SK-N-SH (cell line): ENCODE data around the gene DSCAM. TPM values are rescaled to one million over a fixed set of nuclear protein-coding genes. Genes with fewer than 3 reads are reported as not detected.
"Not testable (repeated sequence)": the region's sequence is repeated elsewhere in the genome, so short reads cannot be mapped to it uniquely, and the experiment has no call there.

Experiments
- CTCF ChIA-PET: fragments of 300-600, 350-600 bp; formaldehyde crosslinking; extraction: SDS; loops from one replicate; lab custom pipeline; 2021; lab: Yijun Ruan, JAX
- POLR2A ChIA-PET: fragments of 350-600 bp; sonication (Branson Sonifier 250); formaldehyde crosslinking; extraction: SDS; loops from one replicate; lab custom pipeline; 2020; ENCODE audit warnings: antibody characterized with exemption, inconsistent platforms; lab: Yijun Ruan, JAX
- DNase-seq: peaks from one replicate; pipeline ENCODE4 v3.0.0; 2012
- H2AFZ ChIP-seq: fragments of 200-600 bp; sonication (generic); 2 replicates; pipeline ENCODE4 v1.8.1; 2016; ENCODE audit warnings: antibody characterized with exemption, mild to moderate bottlenecking, low read depth
- H3F3A ChIP-seq: fragments of 200-600 bp; sonication (generic); replicated peaks from 2 replicates; pipeline ENCODE3; 2016; ENCODE audit warnings: antibody characterized with exemption, mild to moderate bottlenecking; ENCODE audit not compliant: insufficient read depth
- H3K27ac ChIP-seq, 2 experiments: fragments of 200-500 bp in 1 of 2; fragments of 200-600 bp in 1 of 2; sonication (Bioruptor generic) in 1 of 2; sonication (generic), shearing (Covaris generic) in 1 of 2; 2 replicates each; pipeline versions ENCODE4 v1.5.1 to v1.6.1; 2014 to 2016; ENCODE audit warnings: low read depth in 2 of 2, inconsistent platforms in 1 of 2, low read length in 1 of 2, mild to moderate bottlenecking in 1 of 2, mixed read lengths in 1 of 2
- H3K27me3 ChIP-seq: fragments of 200-600 bp; sonication (generic), shearing (Covaris generic); 2 replicates; pipeline ENCODE4 v1.6.1; 2016; ENCODE audit warnings: mixed run types; ENCODE audit not compliant: insufficient read depth
- H3K36me3 ChIP-seq, 2 experiments: fragments of 200-500 bp in 1 of 2; fragments of 200-600 bp in 1 of 2; sonication (Bioruptor generic) in 1 of 2; sonication (generic) in 1 of 2; replicated peaks in 1 of 2; 2 replicates each; pipeline versions ENCODE3 to v1.5.1; 2014 to 2016; ENCODE audit warnings: low read length in 1 of 2, mild to moderate bottlenecking in 1 of 2; ENCODE audit not compliant: insufficient read depth in 2 of 2, control insufficient read depth in 1 of 2
- H3K4me1 ChIP-seq, 2 experiments: fragments of 200-500 bp in 1 of 2; fragments of 200-600 bp in 1 of 2; sonication (Bioruptor generic) in 1 of 2; sonication (generic), shearing (Covaris generic) in 1 of 2; 2 replicates each; pipeline versions ENCODE4 v1.5.1 to v1.6.1; 2014 to 2016; ENCODE audit warnings: low read depth in 1 of 2, low read length in 1 of 2, mixed run types in 1 of 2; ENCODE audit not compliant: insufficient read depth in 2 of 2, control insufficient read depth in 1 of 2
- H3K4me2 ChIP-seq: fragments of 200-600 bp; sonication (generic), shearing (Covaris generic); 2 replicates; pipeline ENCODE4 v1.6.1; 2017; ENCODE audit warnings: mixed run types
- H3K4me3 ChIP-seq, 2 experiments: fragments of 200-500 bp in 1 of 2; fragments of 200-600 bp in 1 of 2; sonication (Bioruptor generic) in 1 of 2; sonication (generic), shearing (Covaris generic) in 1 of 2; 2 replicates each; pipeline versions ENCODE4 v1.5.1 to v1.8.1; 2014 to 2016; ENCODE audit warnings: low read depth in 2 of 2, inconsistent platforms in 1 of 2, low read length in 1 of 2, mild to moderate bottlenecking in 1 of 2, mixed read lengths in 1 of 2, moderate library complexity in 1 of 2
- H3K79me2 ChIP-seq: fragments of 200-600 bp; sonication (generic); 2 replicates; pipeline ENCODE4 v1.8.1; 2017; ENCODE audit warnings: mild to moderate bottlenecking; ENCODE audit not compliant: insufficient read depth
- H3K9ac ChIP-seq: fragments of 200-600 bp; sonication (generic); 2 replicates; pipeline ENCODE4 v1.6.1; 2017; ENCODE audit warnings: mixed run types
- H3K9me2 ChIP-seq: fragments of 200-600 bp; sonication (generic); 2 replicates; pipeline ENCODE4 v1.6.1; 2017; ENCODE audit warnings: mixed run types
- H3K9me3 ChIP-seq: fragments of 200-600 bp; sonication (generic); 2 replicates; pipeline ENCODE4 v1.6.1; 2017; ENCODE audit warnings: mixed run types, mild to moderate bottlenecking, moderate library complexity
- H4K20me1 ChIP-seq: fragments of 200-600 bp; sonication (generic); 2 replicates; pipeline ENCODE4 v1.6.1; 2017; ENCODE audit warnings: mild to moderate bottlenecking, mixed run types; ENCODE audit not compliant: insufficient read depth
- CHD2 ChIP-seq: fragments of 150-350 bp; IDR thresholded peaks from 2 replicates; pipeline ENCODE4 v1.6.1; 2018; ENCODE audit warnings: low read length; ENCODE audit not compliant: partially characterized antibody
- EP300 ChIP-seq, 2 experiments: IDR thresholded peaks; 2 replicates each; pipeline versions ENCODE4 v1.4.0 to v1.6.1; 2012; ENCODE audit warnings: borderline replicate concordance in 1 of 2, low read depth in 1 of 2, low read length in 1 of 2
- EZH2phosphoT487 ChIP-seq: fragments of 200-600 bp; sonication (generic); IDR thresholded peaks from 2 replicates; pipeline ENCODE4 v1.6.1; 2017; ENCODE audit warnings: low read depth, mixed run types, mild to moderate bottlenecking, antibody characterized with exemption, moderate library complexity, borderline replicate concordance
- FOXJ3 ChIP-seq: sonication (generic); formaldehyde crosslinking; IDR thresholded peaks from 2 replicates; pipeline ENCODE4 v1.5.1; 2020; ENCODE audit warnings: mild to moderate bottlenecking, missing genetic modification reagents
- GATA2 ChIP-seq: sonication (generic); formaldehyde crosslinking; IDR thresholded peaks from 2 replicates; pipeline ENCODE4 v1.5.0; 2020; ENCODE audit warnings: mild to moderate bottlenecking, missing genetic modification reagents
- NRF1 ChIP-seq: IDR thresholded peaks from 2 replicates; pipeline ENCODE4 v1.6.1; 2012; ENCODE audit warnings: low read depth, mild to moderate bottlenecking, low read length
- POLR2AphosphoS5 ChIP-seq: IDR thresholded peaks from 2 replicates; pipeline ENCODE4 v1.6.1; 2012; ENCODE audit warnings: low read depth, low read length
- RAD21 ChIP-seq: IDR thresholded peaks from 2 replicates; pipeline ENCODE4 v1.6.1; 2012; ENCODE audit warnings: mild to moderate bottlenecking, low read length
- RCOR1 ChIP-seq: fragments of 150-350 bp; IDR thresholded peaks from 2 replicates; pipeline ENCODE4 v1.6.1; 2017; ENCODE audit warnings: antibody characterized with exemption, low read length
- RFX5 ChIP-seq: IDR thresholded peaks from 2 replicates; pipeline ENCODE4 v1.6.1; 2012; ENCODE audit warnings: mild to moderate bottlenecking, improper control_type of control experiment, low read length
- TCF12 ChIP-seq: IDR thresholded peaks from 2 replicates; pipeline ENCODE4 v1.4.0; 2012
- TEAD4 ChIP-seq: IDR thresholded peaks from 2 replicates; pipeline ENCODE4 v1.4.0; 2012; ENCODE audit warnings: mild to moderate bottlenecking, borderline replicate concordance; ENCODE audit not compliant: insufficient read depth
- WGBS: methylation state at CpG from one replicate; pipeline ENCODE4 v1.1.6; 2017; ENCODE audit warnings: low lambda C conversion rate; 5-methylcytosine and 5-hydroxymethylcytosine counted together
- polyA plus RNA-seq, 3 experiments: library from polyadenylated mRNA; depleted of rRNA; stranded (reverse); fragments of >200 nt; gene quantifications; 2 replicates each; pipeline ENCODE4 v1.2.3, GENCODE V29; 2012
- TF ChIP-seq, protein P1 (sequence below): fragments of 200-600 bp; sonication (generic); IDR thresholded peaks from 2 replicates; pipeline ENCODE4 v1.6.1; 2017; ENCODE audit warnings: antibody characterized with exemption, mild to moderate bottlenecking, moderate library complexity
- TF ChIP-seq, protein P2 (sequence below): fragments of 150-350 bp; IDR thresholded peaks from 2 replicates; pipeline ENCODE4 v1.6.1; 2016; ENCODE audit warnings: mild to moderate bottlenecking, low read depth, low read length

The DSCAM gene
- polyA plus RNA-seq, 1 of the 3 experiments (the other 2 are of a cell fraction) = not detected

DNA sequence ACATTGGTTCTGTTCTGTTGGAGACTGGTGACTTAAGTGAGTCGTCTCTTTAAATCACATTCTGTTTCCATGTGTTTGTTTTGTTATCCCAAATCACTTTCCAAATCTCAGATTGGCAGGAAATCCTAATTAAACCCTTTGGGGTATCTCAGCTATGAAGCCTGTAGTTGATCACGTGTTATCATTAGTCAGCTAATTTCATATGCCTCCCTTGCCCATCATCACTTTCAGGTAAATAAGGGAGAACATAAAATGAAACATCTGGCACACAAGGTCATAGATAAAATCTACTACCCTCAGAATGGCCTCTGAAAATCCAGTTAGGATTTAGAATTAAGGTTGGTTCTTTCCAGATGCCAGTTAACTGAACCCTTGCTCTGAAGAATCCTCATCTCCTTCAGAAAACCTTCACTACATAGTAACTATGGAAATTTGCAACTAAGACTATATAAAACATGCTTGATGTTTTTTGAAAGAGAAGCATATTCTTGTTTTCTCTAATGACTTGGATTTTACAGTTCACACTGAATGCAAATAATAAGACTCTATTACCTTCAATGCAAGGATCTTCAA is 401.5 kb downstream of the DSCAM start:
- TF ChIP-seq POLR2AphosphoS5 (no peak), EP300 (IDR thresholded peaks at IDR 0.05; ENCODE audit: borderline replicate concordance in 1 of 2, low read depth in 1 of 2, low read length in 1 of 2) (peak in 1 of 2 experiments; percentile 95; a peak in 2 of 4 replicates), RFX5 (peak; percentile 46; the same call in 1 of the 2 replicates), RCOR1 (peak; percentile 57; the same call in 1 of the 2 replicates), RAD21 (0 out of 2 replicates have a peak, but pooled peaks have one; percentile 22), TCF12 (no peak), CHD2 (peak; percentile 31), FOXJ3 (CRISPR knock-in tag) (peak; percentile 54; the same call in 1 of the 2 replicates), GATA2 (peak; percentile 94)
- H3K4me3 ChIP-seq = no peak overlapping the region
- H3K79me2 ChIP-seq = no peaks in the 10 kb centered on the region
- H3K36me3 ChIP-seq = no peaks in the 10 kb centered on the region
- no peak overlapping the region for H3K4me2 ChIP-seq
- peak; percentile 43 for DNase-seq
- H3K27me3 ChIP-seq = no peaks in the 10 kb centered on the region
- H3F3A ChIP-seq = no peaks in the 10 kb centered on the region
- 0% methylated on average over 2 of the region's 2 CpGs for WGBS
- H3K27ac ChIP-seq = peak overlapping the region in 1 of 2 experiments; percentile 50; a peak in 2 of 4 replicates
- H4K20me1 ChIP-seq = no peaks in the 10 kb centered on the region
- no peaks in the 10 kb centered on the region for H3K9me2 ChIP-seq
- H3K9ac ChIP-seq = no peak overlapping the region
- CTCF ChIA-PET = interaction anchor here (0.6 to 1.1 kb wide), 4 partner anchors 10 to 302 kb away, joined by 3 to 4 read pairs (median 3); no protein-coding TSS in a partner anchor
- H3K4me1 ChIP-seq = peaks cover 0 to 10% of the 10 kb centered on the region in 2 experiments; a peak in 2 of 4 replicates
- H3K9me3 ChIP-seq = no peaks in the 10 kb centered on the region; the same call in 1 of the 2 replicates
- no peak overlapping the region for H2AFZ ChIP-seq
- POLR2A ChIA-PET = no interaction called here

DNA sequence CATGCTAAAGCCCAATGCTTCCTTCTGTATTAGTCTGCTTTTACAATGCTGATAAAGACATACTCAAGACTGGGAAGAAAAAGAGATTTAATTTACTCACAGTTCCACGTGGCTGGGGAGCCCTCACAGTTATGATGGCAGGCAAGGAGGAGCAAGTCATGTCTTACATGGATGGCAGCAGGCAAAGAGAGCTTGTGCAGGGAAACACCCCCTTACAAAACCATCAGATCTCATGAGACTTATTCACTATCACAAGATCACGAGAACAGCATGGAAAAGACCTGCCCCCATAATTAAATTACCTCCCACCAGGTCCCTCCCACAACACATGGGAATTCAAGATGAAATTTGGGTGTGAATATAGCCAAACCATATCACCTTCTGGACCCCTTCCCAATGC is 407.4 kb downstream of the DSCAM start:
- H3K4me2 ChIP-seq, H3K27me3 ChIP-seq, DNase-seq, H3K79me2 ChIP-seq, H3K9me2 ChIP-seq, POLR2A ChIA-PET, H3K27ac ChIP-seq, H3F3A ChIP-seq, H4K20me1 ChIP-seq, H3K4me3 ChIP-seq, H3K9me3 ChIP-seq, H3K4me1 ChIP-seq, H3K9ac ChIP-seq, H3K36me3 ChIP-seq, H2AFZ ChIP-seq: not testable (repeated sequence)
- CTCF ChIA-PET = interaction anchor here (1.0 to 2.0 kb wide), 3 partner anchors 14 to 296 kb away, joined by 3 to 6 read pairs (median 4); no protein-coding TSS in a partner anchor
- WGBS = 15% methylated on average over 2 of the region's 2 CpGs

DNA sequence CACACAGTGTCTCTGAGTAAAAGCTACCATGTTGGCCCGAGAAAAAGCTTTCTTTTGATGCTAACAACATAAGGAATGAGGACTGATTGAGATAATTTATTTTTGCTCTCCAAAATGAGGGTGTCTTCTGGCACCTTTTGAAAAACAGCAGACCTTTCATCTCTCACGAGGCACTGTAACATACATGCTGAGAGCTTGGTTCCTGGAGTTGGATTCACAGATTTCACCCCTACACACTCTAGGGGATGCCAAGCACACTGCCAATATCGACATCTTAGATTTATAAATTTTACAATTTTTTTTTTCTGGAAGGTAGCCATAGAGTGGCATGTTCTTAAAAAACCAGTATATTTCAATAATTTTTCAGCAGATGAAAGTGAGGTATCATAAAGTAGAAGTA is 408.3 kb downstream of the DSCAM start:
- no peak overlapping the region for H3K4me2 ChIP-seq
- H3K79me2 ChIP-seq = no peaks in the 10 kb centered on the region
- H3K27ac ChIP-seq = no peak overlapping the region
- no peaks in the 10 kb centered on the region; a peak in 1 of 4 replicates for H3K4me1 ChIP-seq
- TF ChIP-seq EZH2phosphoT487 = no peak
- TF ChIP-seq, protein P1, sequence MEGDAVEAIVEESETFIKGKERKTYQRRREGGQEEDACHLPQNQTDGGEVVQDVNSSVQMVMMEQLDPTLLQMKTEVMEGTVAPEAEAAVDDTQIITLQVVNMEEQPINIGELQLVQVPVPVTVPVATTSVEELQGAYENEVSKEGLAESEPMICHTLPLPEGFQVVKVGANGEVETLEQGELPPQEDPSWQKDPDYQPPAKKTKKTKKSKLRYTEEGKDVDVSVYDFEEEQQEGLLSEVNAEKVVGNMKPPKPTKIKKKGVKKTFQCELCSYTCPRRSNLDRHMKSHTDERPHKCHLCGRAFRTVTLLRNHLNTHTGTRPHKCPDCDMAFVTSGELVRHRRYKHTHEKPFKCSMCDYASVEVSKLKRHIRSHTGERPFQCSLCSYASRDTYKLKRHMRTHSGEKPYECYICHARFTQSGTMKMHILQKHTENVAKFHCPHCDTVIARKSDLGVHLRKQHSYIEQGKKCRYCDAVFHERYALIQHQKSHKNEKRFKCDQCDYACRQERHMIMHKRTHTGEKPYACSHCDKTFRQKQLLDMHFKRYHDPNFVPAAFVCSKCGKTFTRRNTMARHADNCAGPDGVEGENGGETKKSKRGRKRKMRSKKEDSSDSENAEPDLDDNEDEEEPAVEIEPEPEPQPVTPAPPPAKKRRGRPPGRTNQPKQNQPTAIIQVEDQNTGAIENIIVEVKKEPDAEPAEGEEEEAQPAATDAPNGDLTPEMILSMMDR = no peak
- no peak for TF ChIP-seq TEAD4
- TF ChIP-seq, protein P2, sequence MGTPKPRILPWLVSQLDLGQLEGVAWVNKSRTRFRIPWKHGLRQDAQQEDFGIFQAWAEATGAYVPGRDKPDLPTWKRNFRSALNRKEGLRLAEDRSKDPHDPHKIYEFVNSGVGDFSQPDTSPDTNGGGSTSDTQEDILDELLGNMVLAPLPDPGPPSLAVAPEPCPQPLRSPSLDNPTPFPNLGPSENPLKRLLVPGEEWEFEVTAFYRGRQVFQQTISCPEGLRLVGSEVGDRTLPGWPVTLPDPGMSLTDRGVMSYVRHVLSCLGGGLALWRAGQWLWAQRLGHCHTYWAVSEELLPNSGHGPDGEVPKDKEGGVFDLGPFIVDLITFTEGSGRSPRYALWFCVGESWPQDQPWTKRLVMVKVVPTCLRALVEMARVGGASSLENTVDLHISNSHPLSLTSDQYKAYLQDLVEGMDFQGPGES = no peak
- no peak for TF ChIP-seq NRF1
- TF ChIP-seq, all 33 proteins: peak for 0
- Histone ChIP-seq H3F3A (no peaks in the 10 kb centered on the region), H3K27me3 (no peaks in the 10 kb centered on the region), H3K9me2 (no peaks in the 10 kb centered on the region), H3K36me3 (no peaks in the 10 kb centered on the region), H3K4me3 (no peak overlapping the region), H4K20me1 (no peaks in the 10 kb centered on the region), H3K9ac (no peak overlapping the region), H3K9me3 (no peaks in the 10 kb centered on the region), H2AFZ (no peak overlapping the region)
- WGBS = 8% methylated on average over 3 of the region's 3 CpGs
- CTCF ChIA-PET = interaction anchor here (1.0 to 2.0 kb wide), 5 partner anchors 13 to 295 kb away, joined by 3 to 6 read pairs (median 3); no protein-coding TSS in a partner anchor
- POLR2A ChIA-PET = no interaction called here
- no peak for DNase-seq
